ENCODE results near the gene PMPCA.

PMPCA gene

GRCh38 chr9:136443687-136444086, 33.2 kb downstream of the PMPCA start:
- Histone ChIP-seq H3K36me3 (peaks cover 80% of the 10 kb centered on the region), H3K27ac (no peak overlapping the region), H3K9me3 (ENCODE audit: severe bottlenecking) (no peaks in the 10 kb centered on the region), H3K27me3 (ENCODE audit: insufficient read depth, low read depth, severe bottlenecking) (no peaks in the 10 kb centered on the region), H3K4me3 (ENCODE audit: low read depth, low read length) (no peak overlapping the region)
- no peak for TF ChIP-seq CTCF (IDR thresholded peaks at IDR 0.05; ENCODE audit: low read depth, low read length)
- DNase-seq, result no peak

- DNase-seq, result no peak
- Histone ChIP-seq H3K27ac (no peak overlapping the region), H3K36me3 (peaks cover 79% of the 10 kb centered on the region), H3K9me3 (ENCODE audit: severe bottlenecking) (no peaks in the 10 kb centered on the region), H3K4me3 (ENCODE audit: low read depth, low read length) (no peak overlapping the region), H3K27me3 (ENCODE audit: insufficient read depth, low read depth, severe bottlenecking) (no peaks in the 10 kb centered on the region)
- TF ChIP-seq CTCF (IDR thresholded peaks at IDR 0.05; ENCODE audit: low read depth, low read length), result no peak
Measured at GRCh38 chr9:136444102-136444501, 33.6 kb downstream of the PMPCA start.

GRCh38 chr9:136445799-136446198, 35.3 kb downstream of the PMPCA start:
- no peak for TF ChIP-seq CTCF (IDR thresholded peaks at IDR 0.05; ENCODE audit: low read depth, low read length)
- Histone ChIP-seq H3K36me3 (peaks cover 81% of the 10 kb centered on the region), H3K27me3 (ENCODE audit: insufficient read depth, low read depth, severe bottlenecking) (no peaks in the 10 kb centered on the region), H3K4me3 (ENCODE audit: low read depth, low read length) (no peak overlapping the region), H3K9me3 (ENCODE audit: severe bottlenecking) (no peaks in the 10 kb centered on the region), H3K27ac (no peak overlapping the region)
- no peak for DNase-seq

GRCh38 chr9:136447173-136447778, 36.8 kb downstream of the PMPCA start:
- no peaks in the 10 kb centered on the region for H3K9me3 ChIP-seq (ENCODE audit: severe bottlenecking)
- H3K27ac ChIP-seq, result no peak overlapping the region
- no peak for DNase-seq
- TF ChIP-seq CTCF (IDR thresholded peaks at IDR 0.05; ENCODE audit: low read depth, low read length), result no peak
- H3K27me3 ChIP-seq (ENCODE audit: insufficient read depth, low read depth, severe bottlenecking), result no peaks in the 10 kb centered on the region
- peaks cover 80% of the 10 kb centered on the region for H3K36me3 ChIP-seq
- H3K4me3 ChIP-seq (ENCODE audit: low read depth, low read length), result no peak overlapping the region

GRCh38 chr9:136448655-136449054, 38.2 kb downstream of the PMPCA start:
- H3K27ac ChIP-seq, result no peak overlapping the region
- no peak overlapping the region for H3K4me3 ChIP-seq (ENCODE audit: low read depth, low read length)
- H3K9me3 ChIP-seq (ENCODE audit: severe bottlenecking), result no peaks in the 10 kb centered on the region
- TF ChIP-seq CTCF (IDR thresholded peaks at IDR 0.05; ENCODE audit: low read depth, low read length), result no peak
- no peak for DNase-seq
- no peaks in the 10 kb centered on the region for H3K27me3 ChIP-seq (ENCODE audit: insufficient read depth, low read depth, severe bottlenecking)
- peaks cover 73% of the 10 kb centered on the region for H3K36me3 ChIP-seq

Data from WERI-Rb-1 (cell line).